ENCODE data around the gene CALM3.
"Not testable (repeated sequence)": the region's sequence is repeated elsewhere in the genome, so short reads cannot be mapped to it uniquely, and the experiment has no call there.

Gene CALM3

DNA sequence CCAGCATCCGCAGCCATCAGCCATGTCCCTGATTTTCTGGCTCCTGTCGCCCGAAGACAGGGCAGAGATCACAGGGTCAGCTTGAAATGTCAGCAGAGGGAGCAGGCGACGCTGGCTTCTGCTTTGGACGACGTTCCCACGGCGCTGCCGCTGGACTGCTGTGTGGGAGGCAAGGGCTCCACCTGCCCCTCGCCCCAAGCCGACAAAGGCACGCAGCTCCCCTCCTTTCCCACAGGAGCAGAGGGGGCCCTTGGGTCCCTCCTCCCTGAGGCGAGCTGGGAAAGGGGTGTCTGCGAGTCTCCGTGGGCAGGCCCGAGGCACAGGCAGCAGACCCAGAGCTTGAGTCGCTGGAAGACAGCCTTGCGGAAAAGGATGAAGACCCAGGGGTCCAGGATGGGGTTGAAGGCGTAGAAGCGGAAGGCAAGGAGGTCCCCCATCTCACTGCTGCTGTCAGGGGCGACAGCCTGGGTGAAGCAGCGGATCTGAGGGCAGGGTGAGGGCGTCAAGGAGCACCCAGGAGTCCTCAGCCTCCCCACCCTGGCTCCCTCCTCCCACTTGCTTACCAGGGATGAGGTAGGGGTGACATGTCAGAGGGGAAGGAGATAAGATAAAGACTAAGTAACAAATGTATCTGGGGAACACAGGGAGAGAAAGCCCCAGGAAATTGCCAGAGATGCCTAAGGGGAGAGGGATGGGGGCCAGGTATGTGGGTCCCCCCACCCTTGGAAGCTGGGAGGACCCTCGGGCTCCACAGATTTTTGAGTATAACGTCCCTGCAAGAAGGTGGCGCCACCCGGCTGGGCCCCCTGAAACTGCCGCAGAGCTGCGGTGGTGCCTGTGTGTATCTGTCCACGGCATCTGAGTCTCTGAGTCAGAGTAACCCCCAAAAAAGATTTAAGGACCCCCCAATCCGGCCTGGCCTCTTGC, 20.3 kb downstream of the CALM3 start:
- Histone ChIP-seq H3K27me3 (ENCODE audit: insufficient read depth, insufficient read length) (peaks cover 3% of the 10 kb centered on the region), H3K4me1 (ENCODE audit: insufficient read depth, insufficient read length) (peaks cover 20% of the 10 kb centered on the region), H3K4me3 (ENCODE audit: insufficient read length, low read depth) (no peak overlapping the region), H3K9ac (ENCODE audit: insufficient read length, low read depth) (peak overlapping the region; percentile 24), H3K9me3 (ENCODE audit: insufficient read depth, low read length) (no peaks in the 10 kb centered on the region), H3K36me3 (ENCODE audit: insufficient read depth, insufficient read length, low read length) (no peaks in the 10 kb centered on the region)
- no peak for DNase-seq (ENCODE audit: low read depth, low spot score)
- TF ChIP-seq ZNF274 (IDR thresholded peaks at IDR 0.05; ENCODE audit: low read depth, low read length) = no peak
- no peak for TF ChIP-seq YY1 (IDR thresholded peaks at IDR 0.05; ENCODE audit: insufficient read depth, insufficient read length)
- TF ChIP-seq SUZ12 (IDR thresholded peaks at IDR 0.05; ENCODE audit: extremely low read depth, insufficient read depth, insufficient read length) = no peak

DNA sequence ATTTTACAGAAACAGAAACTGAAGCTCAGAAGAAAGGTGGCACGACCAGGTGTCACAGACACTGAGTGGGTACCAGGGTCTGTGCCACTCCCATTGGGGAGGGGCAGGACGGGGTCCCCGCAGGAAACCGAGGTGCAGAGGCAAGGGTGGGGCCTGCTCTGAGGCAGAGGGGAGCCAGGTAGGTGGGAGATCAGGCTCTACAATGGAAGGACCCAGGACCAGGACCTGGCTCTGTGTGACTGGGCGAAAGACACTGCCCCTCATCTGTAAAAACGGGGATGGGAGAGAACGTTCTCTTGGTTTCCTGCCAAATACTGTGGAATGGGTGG, 21.0 kb downstream of the CALM3 start:
- Histone ChIP-seq H3K36me3 (ENCODE audit: insufficient read depth, insufficient read length, low read length) (no peaks in the 10 kb centered on the region), H3K4me1 (ENCODE audit: insufficient read depth, insufficient read length) (peaks cover 18% of the 10 kb centered on the region), H3K4me3 (ENCODE audit: insufficient read length, low read depth) (no peak overlapping the region), H3K27me3 (ENCODE audit: insufficient read depth, insufficient read length) (no peaks in the 10 kb centered on the region), H3K9me3 (ENCODE audit: insufficient read depth, low read length) (no peaks in the 10 kb centered on the region), H3K9ac (ENCODE audit: insufficient read length, low read depth) (no peak overlapping the region)
- no peak for DNase-seq (ENCODE audit: low read depth, low spot score)
- TF ChIP-seq SUZ12 (IDR thresholded peaks at IDR 0.05; ENCODE audit: extremely low read depth, insufficient read depth, insufficient read length) (no peak), ZNF274 (IDR thresholded peaks at IDR 0.05; ENCODE audit: low read depth, low read length) (no peak), YY1 (IDR thresholded peaks at IDR 0.05; ENCODE audit: insufficient read depth, insufficient read length) (no peak)

DNA sequence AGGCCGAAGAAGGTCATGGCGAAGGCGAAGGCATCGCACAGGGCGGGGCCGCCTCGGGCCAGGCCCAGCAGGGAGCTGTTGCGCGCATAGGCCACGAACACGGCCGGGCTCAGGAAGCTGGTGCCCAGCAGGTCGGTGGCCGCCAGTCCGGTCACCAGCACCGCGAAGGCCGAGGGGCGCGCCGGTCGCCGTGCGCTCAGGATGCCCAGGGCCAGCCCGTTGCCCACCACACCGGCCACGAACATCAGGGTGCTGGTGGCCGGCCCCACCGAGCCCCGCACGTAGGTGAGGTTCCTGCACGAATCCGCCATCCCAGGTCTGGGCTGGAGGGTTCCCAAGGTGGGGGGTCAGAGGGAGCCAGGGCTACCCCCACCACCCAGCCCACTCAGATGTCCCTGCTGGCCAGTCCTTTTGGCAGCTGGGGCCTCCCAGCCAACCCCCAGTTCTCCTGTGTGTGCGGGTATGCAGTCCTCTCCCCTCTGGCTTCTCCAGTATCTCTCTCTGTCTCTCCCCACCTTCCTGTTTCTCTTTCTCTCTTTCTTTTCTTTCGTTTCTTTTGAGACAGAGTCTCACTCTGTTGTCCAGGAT, 22.9 kb downstream of the CALM3 start:
- Histone ChIP-seq H3K36me3 (ENCODE audit: insufficient read depth, insufficient read length, low read length) (no peaks in the 10 kb centered on the region), H3K27me3 (ENCODE audit: insufficient read depth, insufficient read length) (no peaks in the 10 kb centered on the region), H3K9me3 (ENCODE audit: insufficient read depth, low read length) (no peaks in the 10 kb centered on the region), H3K4me1 (ENCODE audit: insufficient read depth, insufficient read length) (peaks cover 19% of the 10 kb centered on the region), H3K9ac (ENCODE audit: insufficient read length, low read depth) (no peak overlapping the region), H3K4me3 (ENCODE audit: insufficient read length, low read depth) (no peak overlapping the region)
- DNase-seq (ENCODE audit: low read depth, low spot score) = no peak
- no peak for TF ChIP-seq SUZ12 (IDR thresholded peaks at IDR 0.05; ENCODE audit: extremely low read depth, insufficient read depth, insufficient read length)
- TF ChIP-seq ZNF274 (IDR thresholded peaks at IDR 0.05; ENCODE audit: low read depth, low read length) = no peak
- no peak for TF ChIP-seq YY1 (IDR thresholded peaks at IDR 0.05; ENCODE audit: insufficient read depth, insufficient read length)

DNA sequence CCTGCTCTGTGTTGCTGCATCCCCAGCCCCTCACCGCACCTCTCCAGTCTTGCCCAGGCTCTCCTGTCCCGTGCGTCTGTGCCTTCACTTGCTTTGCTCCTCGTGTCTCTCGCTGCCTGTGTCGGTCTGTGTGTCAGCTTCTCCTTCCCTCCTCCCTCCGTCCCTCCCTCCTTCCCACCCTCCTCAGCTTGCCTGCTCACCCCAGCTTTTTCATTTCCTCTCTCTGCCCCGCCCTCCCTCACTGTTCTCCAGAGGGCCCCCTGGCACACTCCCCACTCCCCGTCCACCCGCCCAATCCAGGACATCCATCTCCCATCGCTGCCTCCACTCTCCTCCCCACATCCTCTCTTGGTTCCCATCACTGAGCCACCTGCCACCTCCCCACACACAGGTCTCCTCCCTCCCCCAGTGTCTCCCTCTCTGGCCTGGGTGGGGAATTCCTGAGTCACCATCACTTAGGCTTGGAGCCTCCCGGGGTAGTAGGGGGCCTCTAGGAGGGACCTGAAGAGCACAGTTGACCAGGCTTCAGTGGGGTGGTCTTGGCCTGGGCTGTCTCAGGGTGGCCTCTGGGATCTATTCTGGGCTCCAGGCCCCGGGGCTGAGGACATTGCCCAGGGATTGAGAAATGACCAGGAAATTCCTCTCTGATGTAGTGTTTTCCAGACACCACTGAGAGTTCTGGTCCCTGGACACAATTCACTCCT, 24.0 kb downstream of the CALM3 start, which contains the start of gene PTGIR:
Gene PTGIR, minus strand, starts transcription at position 132 of the 704 bp plus-strand sequence. CDS start 864 bp downstream, outside the sequence.
- Histone ChIP-seq H3K36me3 (ENCODE audit: insufficient read depth, insufficient read length, low read length) (no peaks in the 10 kb centered on the region), H3K4me3 (ENCODE audit: insufficient read length, low read depth) (no peak within 1 kb of the TSS), H3K9ac (ENCODE audit: insufficient read length, low read depth) (no peak within 1 kb of the TSS), H3K9me3 (ENCODE audit: insufficient read depth, low read length) (no peaks in the 10 kb centered on the region), H3K4me1 (ENCODE audit: insufficient read depth, insufficient read length) (peaks cover 16% of the 10 kb centered on the region), H3K27me3 (ENCODE audit: insufficient read depth, insufficient read length) (no peaks in the 10 kb centered on the region)
- TF ChIP-seq ZNF274 (IDR thresholded peaks at IDR 0.05; ENCODE audit: low read depth, low read length) (no peak), SUZ12 (IDR thresholded peaks at IDR 0.05; ENCODE audit: extremely low read depth, insufficient read depth, insufficient read length) (no peak), YY1 (IDR thresholded peaks at IDR 0.05; ENCODE audit: insufficient read depth, insufficient read length) (no peak)
- no peak for DNase-seq (ENCODE audit: low read depth, low spot score)

DNA sequence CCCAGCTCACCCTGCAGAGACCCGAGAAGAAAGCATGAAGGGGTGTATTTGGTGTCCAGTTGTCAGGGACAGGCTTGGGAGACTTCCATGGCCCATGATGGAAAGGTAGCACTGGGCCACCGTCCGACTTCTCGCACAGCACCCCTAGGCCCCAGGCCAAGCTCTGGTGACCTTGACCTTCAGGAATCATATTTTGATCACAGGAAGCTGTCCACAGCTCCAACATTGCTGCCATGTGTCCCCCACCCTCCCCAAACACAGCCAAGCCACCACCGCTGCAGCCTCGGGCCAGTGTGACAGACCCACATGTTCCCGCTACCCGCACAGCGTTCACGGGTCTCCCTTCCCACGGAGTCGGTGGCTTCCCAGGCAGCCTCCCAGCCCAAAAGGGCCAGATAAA, 24.6 kb downstream of the CALM3 start:
- Histone ChIP-seq H3K4me1 (ENCODE audit: insufficient read depth, insufficient read length) (peaks cover 15% of the 10 kb centered on the region), H3K9me3 (ENCODE audit: insufficient read depth, low read length) (no peaks in the 10 kb centered on the region), H3K9ac (ENCODE audit: insufficient read length, low read depth) (no peak overlapping the region), H3K36me3 (ENCODE audit: insufficient read depth, insufficient read length, low read length) (no peaks in the 10 kb centered on the region), H3K4me3 (ENCODE audit: insufficient read length, low read depth) (no peak overlapping the region), H3K27me3 (ENCODE audit: insufficient read depth, insufficient read length) (no peaks in the 10 kb centered on the region)
- no peak for DNase-seq (ENCODE audit: low read depth, low spot score)
- TF ChIP-seq YY1 (IDR thresholded peaks at IDR 0.05; ENCODE audit: insufficient read depth, insufficient read length) (no peak), ZNF274 (IDR thresholded peaks at IDR 0.05; ENCODE audit: low read depth, low read length) (no peak)

DNA sequence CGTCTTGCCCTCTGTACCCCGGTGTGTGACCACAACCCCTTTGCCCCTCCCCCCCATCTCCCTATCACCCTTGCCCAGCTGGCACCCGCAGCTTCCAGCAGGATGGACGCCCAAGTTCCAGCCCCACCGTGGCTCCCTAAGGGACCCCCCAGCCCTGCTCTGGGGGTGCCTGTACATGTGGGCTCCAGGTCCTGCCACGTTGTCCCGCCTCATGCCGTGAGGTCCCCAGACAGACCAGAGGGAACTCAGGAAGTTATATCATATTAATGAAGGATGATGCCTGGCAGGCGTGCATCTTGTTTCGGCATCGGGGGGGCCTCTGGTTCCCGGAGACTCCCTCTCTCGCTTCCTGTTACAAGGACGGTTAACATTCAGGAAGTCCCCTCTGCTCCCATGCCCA, 25.3 kb downstream of the CALM3 start:
- Histone ChIP-seq H3K9ac (ENCODE audit: insufficient read length, low read depth) (no peak overlapping the region), H3K9me3 (ENCODE audit: insufficient read depth, low read length) (no peaks in the 10 kb centered on the region), H3K36me3 (ENCODE audit: insufficient read depth, insufficient read length, low read length) (no peaks in the 10 kb centered on the region), H3K4me1 (ENCODE audit: insufficient read depth, insufficient read length) (peaks cover 12% of the 10 kb centered on the region), H3K27me3 (ENCODE audit: insufficient read depth, insufficient read length) (no peaks in the 10 kb centered on the region), H3K4me3 (ENCODE audit: insufficient read length, low read depth) (no peak overlapping the region)
- TF ChIP-seq ZNF274 (IDR thresholded peaks at IDR 0.05; ENCODE audit: low read depth, low read length) (no peak), YY1 (IDR thresholded peaks at IDR 0.05; ENCODE audit: insufficient read depth, insufficient read length) (no peak), SUZ12 (IDR thresholded peaks at IDR 0.05; ENCODE audit: extremely low read depth, insufficient read depth, insufficient read length) (no peak)
- DNase-seq (ENCODE audit: low read depth, low spot score) = no peak

DNA sequence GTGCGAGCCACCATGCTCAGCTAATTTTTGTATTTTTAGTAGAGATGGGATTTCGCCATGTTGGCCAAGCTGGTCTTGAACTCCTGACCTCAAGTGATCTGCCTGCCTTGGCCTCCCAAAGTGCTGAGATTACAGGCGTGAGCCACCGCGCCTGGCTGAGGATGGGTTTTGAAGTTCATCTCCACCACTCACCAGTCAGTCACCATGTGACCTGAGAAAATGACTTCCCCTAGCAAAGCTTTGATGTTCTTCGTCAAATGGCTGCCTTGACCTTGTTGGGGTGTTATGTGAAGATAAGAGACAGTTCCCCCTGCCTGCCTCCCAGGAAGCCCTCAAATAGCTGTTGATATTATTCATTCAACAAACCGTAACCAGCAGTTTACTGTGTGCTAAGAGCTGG, 27.8 kb downstream of the CALM3 start:
- peaks cover 11% of the 10 kb centered on the region for H3K4me1 ChIP-seq (ENCODE audit: insufficient read depth, insufficient read length)
- DNase-seq (ENCODE audit: low read depth, low spot score); H3K9me3 ChIP-seq (ENCODE audit: insufficient read depth, low read length); H3K4me3 ChIP-seq (ENCODE audit: insufficient read length, low read depth); H3K36me3 ChIP-seq (ENCODE audit: insufficient read depth, insufficient read length, low read length); H3K9ac ChIP-seq (ENCODE audit: insufficient read length, low read depth): not testable (repeated sequence)
- peaks cover 17% of the 10 kb centered on the region for H3K27me3 ChIP-seq (ENCODE audit: insufficient read depth, insufficient read length)
